A204.1 (cell line): ENCODE data around the gene CDKN2AIP.

Source experiments
- FAIRE-seq: peaks from 2 replicates; lab custom pipeline; 2012; peaks lifted over from hg19 to GRCh38; lab: Jason Lieb, UNC

Gene CDKN2AIP

GRCh38 chr4:183444214-183445096 is at the start of gene CDKN2AIP:
TSS of gene CDKN2AIP (plus strand) at chr4:183444636. CDS start at chr4:183444798, 162 bp downstream.
- no peak for FAIRE-seq

DNA sequence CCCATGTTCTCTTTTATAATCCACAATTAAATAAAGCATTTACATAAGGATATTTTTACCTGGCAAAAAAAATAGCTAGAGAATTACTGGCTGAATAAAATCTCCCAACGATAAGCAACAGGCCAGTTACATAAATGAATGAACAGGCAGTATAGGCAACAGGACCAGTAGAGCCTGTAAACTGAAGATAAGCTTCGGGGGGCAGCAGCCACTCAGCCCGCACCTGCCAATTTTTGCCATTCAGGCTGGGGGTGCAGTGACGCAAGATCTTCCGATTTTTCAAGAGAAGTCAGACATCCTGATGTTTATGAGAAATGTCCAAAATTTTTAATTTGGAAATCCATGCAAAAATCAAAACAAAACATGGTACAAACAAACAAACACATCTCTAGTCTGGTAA is 49.0 kb upstream of the CDKN2AIP start:
- no peak for FAIRE-seq

DNA sequence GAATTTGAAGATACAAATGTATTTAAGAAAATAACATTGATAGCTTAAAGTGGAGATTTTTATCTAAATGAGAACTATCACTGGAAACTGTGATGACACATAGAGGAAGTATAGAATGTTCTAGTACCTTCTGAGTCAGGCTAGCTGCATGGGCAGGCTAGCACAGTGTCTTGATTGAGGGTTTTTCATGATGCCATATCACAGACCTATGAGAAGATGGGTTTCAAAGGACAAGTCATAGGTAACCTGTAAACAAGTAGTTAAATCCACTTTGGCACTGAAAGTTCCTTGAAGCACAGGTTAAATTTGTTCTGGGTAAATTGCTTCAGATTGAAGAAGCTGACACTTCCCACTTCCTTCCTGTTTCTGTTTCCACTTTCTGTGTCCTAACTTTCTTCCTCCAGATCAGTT is 48.2 kb upstream of the CDKN2AIP start:
- FAIRE-seq: no peak

- no peak for FAIRE-seq
These were observed 46.6 kb upstream of the CDKN2AIP start for GRCh38 chr4:183397741-183398297.

GRCh38 chr4:183398298-183399125 is 45.9 kb upstream of the CDKN2AIP start:
- no peak for FAIRE-seq

DNA sequence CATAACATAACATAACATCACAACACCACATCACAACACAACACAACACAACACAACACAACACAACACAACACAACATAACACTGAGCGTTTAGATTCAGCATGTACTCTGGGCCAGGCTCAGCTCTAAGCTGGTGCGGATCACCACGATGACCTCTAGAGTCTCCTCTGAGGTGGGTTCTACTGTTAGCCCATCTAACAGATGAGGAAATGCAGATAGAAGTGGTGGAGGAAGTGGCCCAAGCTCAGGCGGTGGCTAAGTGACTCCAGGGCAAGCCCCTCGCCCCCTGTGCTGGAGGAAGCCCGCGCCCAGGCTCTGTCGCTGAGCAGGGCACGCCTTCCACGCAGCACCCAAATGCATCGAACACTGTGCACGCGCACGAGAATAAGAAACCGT is 45.3 kb upstream of the CDKN2AIP start:
- FAIRE-seq: no peak

- FAIRE-seq: no peak
These were observed 44.8 kb upstream of the CDKN2AIP start for GRCh38 chr4:183399616-183400015.

GRCh38 chr4:183400035-183400434 is 44.4 kb upstream of the CDKN2AIP start:
- no peak for FAIRE-seq

DNA sequence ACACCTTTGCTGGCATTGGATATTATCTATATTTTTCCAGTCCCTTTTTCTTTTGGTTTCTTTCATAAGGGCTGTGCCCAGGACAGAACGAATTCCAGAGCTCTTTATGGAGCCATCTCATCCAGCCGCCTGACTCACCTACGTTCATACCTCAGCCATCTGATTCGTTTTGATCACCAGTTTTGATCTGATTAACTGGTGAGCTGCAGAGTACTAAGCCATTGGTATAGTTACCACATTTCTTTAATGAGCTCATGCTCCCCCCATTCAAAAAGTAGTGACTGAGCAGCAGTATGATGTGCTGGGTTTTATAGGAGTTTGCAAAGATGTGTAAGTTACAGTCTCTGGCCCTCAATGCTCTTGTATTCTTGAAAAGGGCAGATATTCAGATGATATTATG is 43.0 kb upstream of the CDKN2AIP start:
- no peak for FAIRE-seq

GRCh38 chr4:183402771-183403170 is 41.7 kb upstream of the CDKN2AIP start:
- no peak for FAIRE-seq

- no peak for FAIRE-seq
These were observed 41.0 kb upstream of the CDKN2AIP start for GRCh38 chr4:183403486-183403885.

DNA sequence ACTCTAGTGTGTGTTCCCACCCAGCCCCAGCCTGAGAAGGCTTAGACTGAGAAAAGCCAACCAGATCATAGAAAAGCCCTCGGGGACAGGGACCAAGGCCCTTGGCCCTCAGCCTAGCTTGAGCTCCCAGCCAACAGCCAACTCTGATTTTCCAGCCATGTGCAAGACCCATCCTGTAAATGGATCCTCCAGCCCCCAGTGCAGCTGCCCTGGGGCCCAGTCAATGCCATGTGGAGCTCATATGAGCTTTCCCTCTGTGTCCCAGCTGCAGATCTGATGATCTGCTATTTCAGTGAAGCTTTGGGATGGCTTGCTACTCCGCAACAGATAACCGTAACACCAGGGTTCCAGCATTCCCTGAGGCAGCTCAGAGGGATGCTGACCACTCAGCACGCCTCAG is 40.5 kb upstream of the CDKN2AIP start:
- FAIRE-seq: no peak

DNA sequence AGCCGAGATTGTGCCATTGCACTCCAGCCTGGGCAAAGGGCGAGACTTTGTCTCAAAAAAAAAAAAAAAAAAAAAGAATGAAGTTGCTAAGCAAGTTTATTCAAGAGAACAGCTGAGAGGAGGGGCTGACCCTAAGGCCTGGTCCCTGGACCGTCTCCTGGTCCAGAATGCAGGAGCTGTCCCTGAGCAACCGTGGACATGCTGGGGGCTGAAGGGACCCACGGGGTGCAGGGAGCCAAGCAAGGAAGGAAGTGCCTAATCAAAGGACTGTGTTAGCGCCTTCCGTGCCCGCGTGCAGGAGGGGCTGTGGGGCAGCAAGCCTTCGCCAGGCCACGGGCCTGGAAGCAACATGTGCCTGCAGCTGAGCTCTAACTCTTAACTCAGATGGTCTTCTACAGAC is 39.1 kb upstream of the CDKN2AIP start:
- FAIRE-seq: no peak

- FAIRE-seq: no peak
These were observed 37.3 kb upstream of the CDKN2AIP start for GRCh38 chr4:183407128-183407585.

GRCh38 chr4:183407635-183408464 is 36.6 kb upstream of the CDKN2AIP start:
- no peak for FAIRE-seq

- FAIRE-seq: no peak
These were observed 35.6 kb upstream of the CDKN2AIP start for GRCh38 chr4:183408796-183409195.

GRCh38 chr4:183409483-183409882 is 35.0 kb upstream of the CDKN2AIP start:
- no peak for FAIRE-seq

- no peak for FAIRE-seq
These were observed 34.5 kb upstream of the CDKN2AIP start for GRCh38 chr4:183409934-183410333.

DNA sequence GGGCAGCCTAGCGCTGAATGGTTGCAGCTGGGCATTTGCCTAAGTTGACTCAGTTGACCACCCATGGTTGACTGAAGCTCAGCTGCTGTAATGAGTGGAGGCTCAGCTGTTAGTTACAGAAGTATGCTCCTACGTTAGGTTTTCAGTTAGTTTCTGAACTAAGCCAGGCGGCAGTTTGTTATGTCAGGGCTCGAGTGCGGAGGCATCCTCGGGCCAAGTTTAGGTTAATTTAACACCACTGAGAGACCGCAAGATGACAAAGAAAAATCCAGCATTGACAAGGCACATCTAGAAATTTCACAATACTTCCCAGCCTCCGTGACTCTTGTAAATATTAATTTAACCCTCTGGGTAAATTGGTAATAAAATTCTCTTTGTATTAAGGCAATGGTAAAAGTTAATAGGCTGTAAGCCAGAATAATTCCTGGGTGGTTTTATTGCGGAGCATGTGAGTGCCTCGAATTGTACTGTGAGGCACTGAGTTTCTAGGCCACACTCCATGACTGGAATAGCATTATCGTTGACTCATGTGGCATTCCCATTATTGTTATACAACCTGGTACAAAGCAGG is 33.1 kb upstream of the CDKN2AIP start:
- FAIRE-seq: no peak

DNA sequence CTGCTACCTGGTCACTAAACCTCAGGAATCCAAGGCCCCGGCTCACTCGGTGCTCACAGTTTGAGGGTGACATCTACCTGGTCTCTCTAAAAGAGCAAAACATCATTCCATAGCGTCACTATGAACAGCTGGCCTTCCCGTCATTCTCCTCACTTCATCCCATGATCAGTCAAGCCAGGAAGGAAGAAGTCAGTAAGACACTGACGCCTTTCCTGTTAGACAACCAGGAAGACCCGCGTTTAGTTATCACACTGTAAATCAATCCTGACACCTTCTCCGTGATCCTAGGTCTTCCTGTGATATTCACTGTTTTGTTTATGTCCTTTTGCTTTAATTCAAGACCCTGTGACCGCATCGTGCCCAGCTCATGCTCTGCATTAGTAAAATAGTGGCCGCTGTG is 31.6 kb upstream of the CDKN2AIP start:
- no peak for FAIRE-seq
